Stimulated activated CD4-positive, alpha-beta T cell treated with anti-CD3 and anti-CD28 coated beads, Interleukin-2, amount 100 ng/mL, for 48 hours (primary cell): ENCODE measurements around the gene CYP27A1.

Source experiments
- DNase-seq, 2 donors: peaks; one replicate each; pipeline ENCODE4 v3.0.0-alpha.2; 2020

The CYP27A1 gene

GRCh38 chr2:218776488-218776887 is 5.5 kb upstream of the CYP27A1 start:
- DNase-seq, result no peak

GRCh38 chr2:218777276-218777990 is 4.5 kb upstream of the CYP27A1 start:
- DNase-seq, result no peak

GRCh38 chr2:218780046-218780445 is 1.9 kb upstream of the CYP27A1 start:
- no peak for DNase-seq

- no peak for DNase-seq
Measured at GRCh38 chr2:218780851-218781690, 876 bp upstream of the CYP27A1 start.

GRCh38 chr2:218782528-218782844 is 539 bp downstream of the CYP27A1 start:
- DNase-seq, result no peak

GRCh38 chr2:218783688-218784087 is 1.7 kb downstream of the CYP27A1 start:
- DNase-seq, result no peak

GRCh38 chr2:218785103-218785502 is 3.2 kb downstream of the CYP27A1 start:
- DNase-seq, result no peak

- DNase-seq, result no peak
Measured at GRCh38 chr2:218786133-218786532, 4.2 kb downstream of the CYP27A1 start.

- no peak for DNase-seq
Measured at GRCh38 chr2:218788529-218789255, 6.7 kb downstream of the CYP27A1 start.

GRCh38 chr2:218792433-218792832 is 10.5 kb downstream of the CYP27A1 start:
- DNase-seq, result no peak

- no peak for DNase-seq
Measured at GRCh38 chr2:218796691-218797090, 14.7 kb downstream of the CYP27A1 start.

GRCh38 chr2:218798767-218799504 is 17.0 kb downstream of the CYP27A1 start:
- DNase-seq, result no peak

GRCh38 chr2:218799990-218800389 is 18.0 kb downstream of the CYP27A1 start:
- DNase-seq, result no peak

GRCh38 chr2:218802386-218802994 is 20.5 kb downstream of the CYP27A1 start:
- no peak for DNase-seq

- no peak for DNase-seq
Measured at GRCh38 chr2:218804817-218805216, 22.9 kb downstream of the CYP27A1 start.

- no peak for DNase-seq
Measured at GRCh38 chr2:218805627-218806026, 23.7 kb downstream of the CYP27A1 start.

- DNase-seq, result no peak
Measured at GRCh38 chr2:218806346-218806978, 24.5 kb downstream of the CYP27A1 start.

- no peak for DNase-seq
Measured at GRCh38 chr2:218807626-218808025, 25.7 kb downstream of the CYP27A1 start.

GRCh38 chr2:218809515-218809914 is 27.6 kb downstream of the CYP27A1 start:
- no peak for DNase-seq

GRCh38 chr2:218810256-218810655 is 28.3 kb downstream of the CYP27A1 start:
- no peak for DNase-seq

GRCh38 chr2:218811382-218811781 is 29.4 kb downstream of the CYP27A1 start:
- no peak for DNase-seq
